LoVo (cell line): ENCODE results near the gene GPHN.
"Not testable (repeated sequence)": the region's sequence is repeated elsewhere in the genome, so short reads cannot be mapped to it uniquely, and the experiment has no call there.

Experiments
- DNase-seq: peaks from one replicate; pipeline ENCODE4 v3.0.0-alpha.2; 2016; ENCODE audit warnings: low spot score

Gene GPHN

GRCh38 chr14:66657780-66658179, 149.8 kb downstream of the GPHN start:
- DNase-seq = no peak

- no peak for DNase-seq
Observed at GRCh38 chr14:66662374-66662773, 154.4 kb downstream of the GPHN start.

- DNase-seq = no peak
Observed at GRCh38 chr14:66677780-66678179, 169.8 kb downstream of the GPHN start.

- DNase-seq = no peak
Observed at GRCh38 chr14:66680216-66680615, 172.3 kb downstream of the GPHN start.

- no peak for DNase-seq
Observed at GRCh38 chr14:66696326-66696725, 188.4 kb downstream of the GPHN start.

- DNase-seq = no peak
Observed at GRCh38 chr14:66698503-66698902, 190.6 kb downstream of the GPHN start.

- DNase-seq = no peak
Observed at GRCh38 chr14:66701813-66702212, 193.9 kb downstream of the GPHN start.

- no peak for DNase-seq
Observed at GRCh38 chr14:66708267-66708666, 200.3 kb downstream of the GPHN start.

GRCh38 chr14:66709291-66709690, 201.3 kb downstream of the GPHN start:
- no peak for DNase-seq

GRCh38 chr14:66714291-66714690, 206.3 kb downstream of the GPHN start:
- not testable (repeated sequence) for DNase-seq

GRCh38 chr14:66715313-66715712, 207.4 kb downstream of the GPHN start:
- DNase-seq = not testable (repeated sequence)

GRCh38 chr14:66716227-66716626, 208.3 kb downstream of the GPHN start:
- no peak for DNase-seq

- DNase-seq = no peak
Observed at GRCh38 chr14:66717561-66718140, 209.7 kb downstream of the GPHN start.

GRCh38 chr14:66724996-66725395, 217.0 kb downstream of the GPHN start:
- no peak for DNase-seq

GRCh38 chr14:66731298-66731697, 223.4 kb downstream of the GPHN start:
- not testable (repeated sequence) for DNase-seq

GRCh38 chr14:66735853-66736252, 227.9 kb downstream of the GPHN start:
- DNase-seq = no peak

GRCh38 chr14:66739826-66740225, 231.9 kb downstream of the GPHN start:
- DNase-seq = no peak

GRCh38 chr14:66745078-66745477, 237.1 kb downstream of the GPHN start:
- no peak for DNase-seq

GRCh38 chr14:66746316-66747006, 238.5 kb downstream of the GPHN start:
- peak; percentile 7 for DNase-seq

- no peak for DNase-seq
Observed at GRCh38 chr14:66752109-66752508, 244.2 kb downstream of the GPHN start.

GRCh38 chr14:66758031-66758613, 250.2 kb downstream of the GPHN start:
- no peak for DNase-seq

GRCh38 chr14:66772146-66772545, 264.2 kb downstream of the GPHN start:
- no peak for DNase-seq

- no peak for DNase-seq
Observed at GRCh38 chr14:66782853-66783252, 274.9 kb downstream of the GPHN start.

GRCh38 chr14:66790101-66790500, 282.2 kb downstream of the GPHN start:
- no peak for DNase-seq
